Cardiac fibroblast (primary cell): ENCODE measurements around the gene GALNT18.
A peak's percentile ranks its signal among the peaks of the same experiment; 100 is the strongest.

Source experiments
- DNase-seq, 2 donors: peaks; one replicate each; pipeline versions ENCODE4 v3.0.0 to v3.0.0-alpha.2; 2010; ENCODE audit warnings: low read depth in 2 of 2
- H3K4me3 ChIP-seq, 2 donors: replicated peaks in 1 of 2; 1 replicate in 1 of 2; 2 replicates in 1 of 2; pipeline ENCODE4 v1.5.1; 2011; ENCODE audit warnings: low read depth in 2 of 2, low read length in 2 of 2, mild to moderate bottlenecking in 2 of 2, moderate library complexity in 1 of 2
- TF ChIP-seq, protein P1 (sequence below): IDR thresholded peaks from one replicate; pipeline ENCODE4 v1.5.1; 2011; ENCODE audit warnings: low read depth, mild to moderate bottlenecking, low read length, inconsistent platforms

GALNT18 gene

DNA sequence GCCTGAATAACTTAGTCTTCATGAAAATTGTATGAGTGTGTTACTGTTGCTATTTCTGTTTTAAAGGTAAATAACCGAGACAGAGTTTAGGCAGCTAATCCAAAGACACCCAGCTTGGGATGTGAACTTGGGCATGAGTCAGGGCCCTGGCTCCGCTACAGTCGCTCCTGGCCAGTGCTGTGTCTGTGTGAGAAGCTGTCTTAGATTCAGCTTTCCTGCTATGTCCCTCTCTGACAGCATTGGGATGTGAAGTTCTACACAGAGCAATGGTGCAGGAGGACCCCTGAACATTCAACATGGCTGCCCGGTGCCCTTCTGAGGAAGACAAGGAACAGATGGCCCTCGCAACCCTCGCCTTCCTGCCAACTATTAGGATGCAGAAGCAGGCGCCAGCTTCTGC is 49.4 kb downstream of the GALNT18 start:
- no peak overlapping the region for H3K4me3 ChIP-seq
- DNase-seq: no peak
- TF ChIP-seq, protein P1, sequence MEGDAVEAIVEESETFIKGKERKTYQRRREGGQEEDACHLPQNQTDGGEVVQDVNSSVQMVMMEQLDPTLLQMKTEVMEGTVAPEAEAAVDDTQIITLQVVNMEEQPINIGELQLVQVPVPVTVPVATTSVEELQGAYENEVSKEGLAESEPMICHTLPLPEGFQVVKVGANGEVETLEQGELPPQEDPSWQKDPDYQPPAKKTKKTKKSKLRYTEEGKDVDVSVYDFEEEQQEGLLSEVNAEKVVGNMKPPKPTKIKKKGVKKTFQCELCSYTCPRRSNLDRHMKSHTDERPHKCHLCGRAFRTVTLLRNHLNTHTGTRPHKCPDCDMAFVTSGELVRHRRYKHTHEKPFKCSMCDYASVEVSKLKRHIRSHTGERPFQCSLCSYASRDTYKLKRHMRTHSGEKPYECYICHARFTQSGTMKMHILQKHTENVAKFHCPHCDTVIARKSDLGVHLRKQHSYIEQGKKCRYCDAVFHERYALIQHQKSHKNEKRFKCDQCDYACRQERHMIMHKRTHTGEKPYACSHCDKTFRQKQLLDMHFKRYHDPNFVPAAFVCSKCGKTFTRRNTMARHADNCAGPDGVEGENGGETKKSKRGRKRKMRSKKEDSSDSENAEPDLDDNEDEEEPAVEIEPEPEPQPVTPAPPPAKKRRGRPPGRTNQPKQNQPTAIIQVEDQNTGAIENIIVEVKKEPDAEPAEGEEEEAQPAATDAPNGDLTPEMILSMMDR: no peak

DNA sequence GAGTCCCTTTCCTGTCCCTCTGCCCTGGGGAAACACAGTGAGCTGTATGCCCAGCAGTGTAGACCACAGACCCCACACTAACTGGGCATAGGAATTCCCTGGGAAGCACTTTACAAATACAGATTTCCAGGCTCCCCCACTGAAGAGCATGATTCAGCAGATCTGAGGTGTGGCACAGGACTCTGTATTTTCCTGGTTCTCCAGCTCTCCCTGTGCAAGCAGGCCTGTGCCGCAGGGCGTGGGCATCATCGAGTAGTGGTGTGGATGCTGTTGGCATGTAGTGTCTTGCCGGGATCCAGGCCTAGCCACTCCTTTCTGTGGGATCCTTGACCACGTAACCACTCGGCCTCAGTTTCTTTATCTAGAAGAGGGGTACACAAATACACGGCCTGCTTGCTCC is 49.9 kb downstream of the GALNT18 start:
- no peak overlapping the region for H3K4me3 ChIP-seq
- TF ChIP-seq, protein P1: no peak
- no peak for DNase-seq

DNA sequence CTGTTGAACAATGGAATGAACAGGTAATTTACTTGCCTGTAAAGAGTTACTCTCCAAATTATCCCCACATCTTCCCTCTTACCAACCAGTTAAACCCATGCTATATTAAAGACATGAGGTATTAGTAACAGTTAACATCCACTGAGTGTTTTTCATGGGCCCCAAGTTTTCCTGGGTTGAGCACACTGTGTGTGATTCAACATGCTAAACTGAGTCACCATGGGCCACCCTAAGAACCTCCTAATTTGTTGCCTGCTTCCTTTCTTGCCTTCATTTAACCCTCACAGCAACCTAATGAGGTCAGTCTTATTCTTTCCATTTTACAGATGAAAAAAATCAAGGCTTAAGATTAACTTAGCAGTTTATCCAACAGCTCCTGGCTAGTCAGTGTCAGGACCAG is 51.0 kb downstream of the GALNT18 start:
- TF ChIP-seq, protein P1: no peak
- no peak overlapping the region for H3K4me3 ChIP-seq
- DNase-seq: no peak

DNA sequence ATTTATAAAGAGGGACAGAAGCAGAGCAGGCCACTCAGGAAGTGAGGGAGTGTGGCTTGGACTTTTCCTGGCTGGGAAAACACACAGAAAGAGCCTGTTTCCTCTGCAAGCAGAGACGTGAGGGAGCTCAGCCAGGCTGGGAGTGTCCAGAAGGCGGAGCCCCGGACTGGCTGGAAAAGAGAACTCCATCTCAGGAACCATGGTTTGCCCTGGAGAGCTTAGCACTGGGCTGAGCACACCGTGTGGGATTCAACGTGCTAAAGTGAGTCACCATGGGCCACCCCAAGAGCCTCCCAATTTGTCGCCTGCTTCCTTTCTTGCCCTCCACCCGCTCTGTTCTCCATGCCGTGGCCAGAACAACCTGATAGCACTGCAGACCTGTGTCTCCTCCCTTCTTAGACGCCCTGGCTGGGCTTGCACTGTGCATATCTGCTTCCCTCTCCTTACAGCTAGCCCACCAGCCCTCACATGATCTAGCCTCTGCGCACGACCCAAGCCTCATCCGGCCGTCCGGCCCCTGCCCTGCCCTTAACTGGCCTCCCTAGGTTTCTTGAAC is 51.8 kb downstream of the GALNT18 start:
- TF ChIP-seq, protein P1: no peak
- DNase-seq: peak; percentile 3 to 27
- no peak overlapping the region for H3K4me3 ChIP-seq

- TF ChIP-seq, protein P1: no peak
- DNase-seq: no peak
These were observed 53.1 kb downstream of the GALNT18 start for GRCh38 chr11:11568651-11569229.

GRCh38 chr11:11567936-11568650 is 53.7 kb downstream of the GALNT18 start:
- TF ChIP-seq, protein P1: no peak
- peak in 1 of 2 donors; percentile 4 for DNase-seq

More at GRCh38 chr11:11568651-11569229, 53.1 kb downstream of the GALNT18 start:
- H3K4me3 ChIP-seq: no peak overlapping the region

More at GRCh38 chr11:11567936-11568650, 53.7 kb downstream of the GALNT18 start:
- no peak overlapping the region for H3K4me3 ChIP-seq
